BLaER1 (cell line): Measurements from ENCODE around the gene SH2D3C.
"Not testable (repeated sequence)": the region's sequence is repeated elsewhere in the genome, so short reads cannot be mapped to it uniquely, and the experiment has no call there.

Experiments
- H3K27ac ChIP-seq: shearing (Covaris generic); formaldehyde crosslinking; 2 replicates; pipeline ENCODE4 v1.8.1; 2022
- H3K27me3 ChIP-seq: shearing (Covaris generic); formaldehyde crosslinking; 2 replicates; pipeline ENCODE4 v1.8.1; 2022
- H3K36me3 ChIP-seq: shearing (Covaris generic); formaldehyde crosslinking; 2 replicates; pipeline ENCODE4 v1.8.1; 2022
- H3K4me1 ChIP-seq: shearing (Covaris generic); formaldehyde crosslinking; 2 replicates; pipeline ENCODE4 v1.8.1; 2022
- H3K4me2 ChIP-seq: shearing (Covaris generic); formaldehyde crosslinking; 2 replicates; pipeline ENCODE4 v1.8.1; 2022
- H3K4me3 ChIP-seq: shearing (Covaris generic); formaldehyde crosslinking; 2 replicates; pipeline ENCODE4 v1.8.1; 2022
- H3K9ac ChIP-seq: shearing (Covaris generic); formaldehyde crosslinking; 2 replicates; pipeline ENCODE4 v1.8.1; 2022
- H3K9me3 ChIP-seq: shearing (Covaris generic); formaldehyde crosslinking; 2 replicates; pipeline ENCODE4 v1.8.1; 2022
- H4K20me1 ChIP-seq: shearing (Covaris generic); formaldehyde crosslinking; 2 replicates; pipeline ENCODE4 v1.8.1; 2022
- Cebpa-rat ChIP-seq: shearing (Covaris generic); IDR thresholded peaks from 2 replicates; pipeline ENCODE4 v1.8.1; 2022

Gene SH2D3C

GRCh38 chr9:127785933-127786772 is 7.7 kb upstream of the SH2D3C start, which contains the start of gene CDK9:
Gene CDK9 (plus strand): TSS chr9:127786034. CDS start chr9:127786149, 115 bp downstream.
- Histone ChIP-seq H3K36me3 (peaks cover 43% of the 10 kb centered on the region), H3K4me2 (peak within 1 kb of the TSS; percentile 92), H3K4me1 (peaks cover 79% of the 10 kb centered on the region), H3K27me3 (no peaks in the 10 kb centered on the region), H4K20me1 (peaks cover 53% of the 10 kb centered on the region), H3K9ac (peak within 1 kb of the TSS; percentile 98), H3K9me3 (no peaks in the 10 kb centered on the region), H3K27ac (peak within 1 kb of the TSS; percentile 98), H3K4me3 (peak within 1 kb of the TSS; percentile 96)
- no peak for TF ChIP-seq Cebpa-rat

GRCh38 chr9:127785023-127785932 is 6.8 kb upstream of the SH2D3C start:
- Histone ChIP-seq H3K9ac (peak overlapping the region; percentile 98), H3K27ac (peak overlapping the region; percentile 98), H3K4me1 (peaks cover 79% of the 10 kb centered on the region), H3K36me3 (peaks cover 35% of the 10 kb centered on the region), H4K20me1 (peaks cover 48% of the 10 kb centered on the region), H3K9me3 (no peaks in the 10 kb centered on the region), H3K4me3 (peak overlapping the region; percentile 96), H3K4me2 (peak overlapping the region; percentile 88), H3K27me3 (no peaks in the 10 kb centered on the region)
- TF ChIP-seq Cebpa-rat: no peak

- 0 out of 2 replicates have a peak, but pooled peaks have one; percentile 22 for TF ChIP-seq Cebpa-rat
- Histone ChIP-seq H3K27me3 (no peaks in the 10 kb centered on the region), H3K4me1 (peaks cover 79% of the 10 kb centered on the region), H3K4me3 (peak overlapping the region; percentile 96), H3K27ac (peak overlapping the region; percentile 98), H3K9ac (peak overlapping the region; percentile 98), H3K4me2 (peak overlapping the region; percentile 88), H4K20me1 (peaks cover 44% of the 10 kb centered on the region), H3K36me3 (peaks cover 15% of the 10 kb centered on the region), H3K9me3 (no peaks in the 10 kb centered on the region)
These were observed 4.9 kb upstream of the SH2D3C start for GRCh38 chr9:127783111-127784008.

- H3K36me3 ChIP-seq: no peaks in the 10 kb centered on the region; the same call in 1 of the 2 replicates
- peak overlapping the region; percentile 88 for H3K4me2 ChIP-seq
- peaks cover 69% of the 10 kb centered on the region for H3K4me1 ChIP-seq
- no peak overlapping the region for H3K4me3 ChIP-seq
- H3K27ac ChIP-seq: peak overlapping the region; percentile 47
- TF ChIP-seq Cebpa-rat: no peak
- H3K9ac ChIP-seq: no peak overlapping the region
- no peaks in the 10 kb centered on the region for H3K9me3 ChIP-seq
- H4K20me1 ChIP-seq: peaks cover 29% of the 10 kb centered on the region
- no peaks in the 10 kb centered on the region for H3K27me3 ChIP-seq
These were observed 3.3 kb upstream of the SH2D3C start for GRCh38 chr9:127781806-127782205.

GRCh38 chr9:127780909-127781308 is 2.4 kb upstream of the SH2D3C start:
- H3K27ac ChIP-seq: peak overlapping the region; percentile 92
- peak overlapping the region; percentile 88 for H3K4me2 ChIP-seq
- TF ChIP-seq Cebpa-rat: peak; percentile 29; the same call in 1 of the 2 replicates
- peaks cover 23% of the 10 kb centered on the region for H4K20me1 ChIP-seq
- H3K4me1 ChIP-seq: peaks cover 73% of the 10 kb centered on the region
- peak overlapping the region; percentile 15; the same call in 1 of the 2 replicates for H3K9ac ChIP-seq
- H3K36me3 ChIP-seq, H3K27me3 ChIP-seq, H3K4me3 ChIP-seq, H3K9me3 ChIP-seq: not testable (repeated sequence)

GRCh38 chr9:127780126-127780885 is 1.8 kb upstream of the SH2D3C start:
- Histone ChIP-seq H3K4me3 (no peak overlapping the region), H3K27ac (peak overlapping the region; percentile 92), H3K9me3 (no peaks in the 10 kb centered on the region), H3K27me3 (no peaks in the 10 kb centered on the region), H3K9ac (peak overlapping the region; percentile 92), H3K4me1 (peaks cover 79% of the 10 kb centered on the region), H3K36me3 (no peaks in the 10 kb centered on the region), H4K20me1 (peaks cover 29% of the 10 kb centered on the region), H3K4me2 (peak overlapping the region; percentile 88)
- no peak for TF ChIP-seq Cebpa-rat

GRCh38 chr9:127779136-127779981 is 893 bp upstream of the SH2D3C start:
- Histone ChIP-seq H3K4me3 (peak overlapping the region; percentile 79), H3K27ac (peak overlapping the region; percentile 92), H3K27me3 (no peaks in the 10 kb centered on the region), H4K20me1 (peaks cover 38% of the 10 kb centered on the region), H3K4me2 (peak overlapping the region; percentile 88), H3K9ac (peak overlapping the region; percentile 92), H3K9me3 (no peaks in the 10 kb centered on the region), H3K36me3 (peaks cover 9% of the 10 kb centered on the region), H3K4me1 (peaks cover 83% of the 10 kb centered on the region)
- peak; percentile 57; the same call in 1 of the 2 replicates for TF ChIP-seq Cebpa-rat
